HCT116 (cell line): ENCODE results near the gene PRR15L. TPM values are rescaled to one million over a fixed set of nuclear protein-coding genes. Genes with fewer than 3 reads are reported as not detected.

Experiments used
- ATAC-seq: fragments of 200-7000 bp; cut with Tn5 transposase; 2 replicates; pipeline ENCODE4 v1.9.1; 2020; ENCODE audit warnings: mild to moderate bottlenecking, moderate library complexity
- BruUV-seq: library from RNA; stranded (reverse); fragments of 400-500 nt; replicated peaks from 2 replicates; lab custom pipeline; 2021; lab: Mats Ljungman, UMichigan
- CTCF ChIA-PET: fragments of 300-600 bp; sonication (Branson Sonifier 250); formaldehyde crosslinking; loops from one replicate; lab custom pipeline; 2021; ENCODE audit warnings: antibody characterized with exemption; lab: Charles Lee
- POLR2A ChIA-PET: fragments of 300-600, 350-600 bp; sonication (Branson Sonifier 250); formaldehyde crosslinking; loops from one replicate; lab custom pipeline; 2021; ENCODE audit warnings: antibody characterized with exemption; lab: Charles Lee
- RAD21 ChIA-PET, 2 experiments: fragments of 300-600 bp; sonication (Branson Sonifier 250); formaldehyde crosslinking; loops; one replicate each; lab custom pipeline; 2023; ENCODE audit warnings: low total read pairs in 2 of 2; ENCODE audit not compliant: uncharacterized antibody in 2 of 2, unreplicated experiment in 2 of 2, low non-redundant PET in 1 of 2; lab: Charles Lee
- DNase-seq: peaks from one replicate; pipeline ENCODE4 v3.0.0-alpha.2; 2010; ENCODE audit warnings: low read depth, low spot score
- H2AFZ ChIP-seq: fragments of 200-600 bp; shearing (Covaris generic), sonication (generic); 2 replicates; pipeline ENCODE4 v1.6.1; 2017; ENCODE audit warnings: low read depth, mixed run types, mixed read lengths, antibody characterized with exemption, low read length; ENCODE audit not compliant: poor library complexity, severe bottlenecking
- H3K27ac ChIP-seq: 2 replicates; pipeline ENCODE4 v1.5.1; 2012; ENCODE audit warnings: low read depth, low read length
- H3K27me3 ChIP-seq: fragments of 200-600 bp; sonication (generic); 2 replicates; pipeline ENCODE4 v1.6.1; 2016; ENCODE audit warnings: mixed run types, low read length, mixed read lengths; ENCODE audit not compliant: insufficient read depth
- H3K36me3 ChIP-seq, 2 experiments: fragments of 200-500 bp in 1 of 2; fragments of 200-600 bp in 1 of 2; sonication (Bioruptor generic) in 1 of 2; sonication (generic) in 1 of 2; 2 replicates each; pipeline versions ENCODE4 v1.5.1 to v1.6.1; 2014 to 2016; ENCODE audit warnings: low read length in 2 of 2, inconsistent platforms in 1 of 2, mixed read lengths in 1 of 2, mixed run types in 1 of 2; ENCODE audit not compliant: insufficient read depth in 2 of 2, control insufficient read depth in 1 of 2
- H3K4me1 ChIP-seq, 2 experiments: fragments of 200-600 bp in 1 of 2; sonication (generic) in 1 of 2; 2 replicates each; pipeline versions ENCODE4 v1.5.1 to v1.6.1; 2012 to 2017; ENCODE audit warnings: low read length in 2 of 2, inconsistent platforms in 1 of 2, mild to moderate bottlenecking in 1 of 2, mixed read lengths in 1 of 2, mixed run types in 1 of 2, moderate library complexity in 1 of 2; ENCODE audit not compliant: insufficient read depth in 2 of 2, control insufficient read depth in 1 of 2
- H3K4me2 ChIP-seq: fragments of 200-600 bp; sonication (generic); 2 replicates; pipeline ENCODE4 v1.6.1; 2017; ENCODE audit warnings: mixed run types, low read length, mixed read lengths
- H3K4me3 ChIP-seq, 2 experiments: fragments of 200-600 bp in 1 of 2; sonication (generic) in 1 of 2; replicated peaks in 1 of 2; 2 replicates each; pipeline ENCODE4 v1.5.1; 2011 to 2016; ENCODE audit warnings: low read length in 2 of 2, control low read depth in 1 of 2, low read depth in 1 of 2, mild to moderate bottlenecking in 1 of 2, mixed read lengths in 1 of 2, mixed run types in 1 of 2
- H3K79me2 ChIP-seq: fragments of 200-600 bp; sonication (generic); 2 replicates; pipeline ENCODE4 v1.6.1; 2017; ENCODE audit warnings: mild to moderate bottlenecking, mixed run types, low read length, moderate library complexity, mixed read lengths; ENCODE audit not compliant: insufficient read depth
- H3K9ac ChIP-seq: fragments of 200-600 bp; sonication (generic); 2 replicates; pipeline ENCODE4 v1.6.1; 2016; ENCODE audit warnings: low read length, mixed read lengths
- H3K9me2 ChIP-seq: fragments of 200-600 bp; sonication (generic), shearing (Covaris generic); 2 replicates; pipeline ENCODE4 v1.6.1; 2017; ENCODE audit warnings: mixed run types, mild to moderate bottlenecking, moderate library complexity; ENCODE audit not compliant: insufficient read depth
- H3K9me3 ChIP-seq, 2 experiments: fragments of 200-500 bp in 1 of 2; fragments of 200-600 bp in 1 of 2; sonication (Bioruptor generic) in 1 of 2; sonication (generic) in 1 of 2; 2 replicates each; pipeline ENCODE4 v1.6.1; 2014 to 2017; ENCODE audit warnings: low read length in 2 of 2, mixed read lengths in 2 of 2, inconsistent platforms in 1 of 2, low read depth in 1 of 2, mild to moderate bottlenecking in 1 of 2, mixed run types in 1 of 2, moderate library complexity in 1 of 2; ENCODE audit not compliant: control insufficient read depth in 1 of 2, insufficient read depth in 1 of 2
- H4K20me1 ChIP-seq: fragments of 200-600 bp; sonication (generic), shearing (Covaris generic); 2 replicates; pipeline ENCODE4 v1.6.1; 2017; ENCODE audit warnings: mixed run types, mild to moderate bottlenecking, moderate library complexity; ENCODE audit not compliant: insufficient read depth
- EZH2 ChIP-seq: fragments of 200-600 bp; sonication (generic); IDR thresholded peaks from 2 replicates; pipeline ENCODE4 v1.6.1; 2017; ENCODE audit warnings: antibody characterized with exemption, mixed run types
- EZH2phosphoT487 ChIP-seq: fragments of 200-600 bp; IDR thresholded peaks from 2 replicates; pipeline ENCODE4 v1.6.1; 2018; ENCODE audit warnings: antibody characterized with exemption, borderline replicate concordance
- RAD21 ChIP-seq: IDR thresholded peaks from 2 replicates; pipeline ENCODE4 v1.6.1; 2012; ENCODE audit warnings: low read depth, mild to moderate bottlenecking
- TCF7L2 ChIP-seq: IDR thresholded peaks from 2 replicates; pipeline ENCODE4 v1.7.0; 2011; ENCODE audit warnings: borderline replicate concordance, inconsistent platforms; ENCODE audit not compliant: insufficient read depth, insufficient read length; ENCODE audit errors: extremely low read depth
- YY1 ChIP-seq: IDR thresholded peaks from 2 replicates; pipeline ENCODE4 v1.6.1; 2011; ENCODE audit warnings: low read length, low read depth, moderate library complexity, mild to moderate bottlenecking; ENCODE audit not compliant: insufficient replicate concordance; ENCODE audit errors: extremely low read depth
- ZNF274 ChIP-seq: fragments of 200-500 bp; sonication (Bioruptor generic); IDR thresholded peaks from 2 replicates; pipeline ENCODE4 v1.6.1; 2014; ENCODE audit warnings: mild to moderate bottlenecking, low read depth, low read length, inconsistent platforms
- intact Hi-C: fragments of 100-400 bp; cut with micrococcal nuclease; formaldehyde crosslinking; loops from 2 replicates; pipeline ENCODE4 v1.10.0; 2022
- total RNA-seq: library from RNA; stranded (reverse); gene quantifications from one replicate; pipeline ENCODE4 v1.2.1, GENCODE V29; 2021; ENCODE audit not compliant: unreplicated experiment
- TF ChIP-seq, protein P1 (sequence below): IDR thresholded peaks from 2 replicates; pipeline ENCODE4 v1.6.1; 2012
- TF ChIP-seq, protein P2 (sequence below), 3 experiments: fragments of 200-600 bp in 1 of 3; sonication (generic) in 1 of 3; IDR thresholded peaks in 2 of 3; conservative IDR thresholded peaks in 1 of 3; 2 replicates each; pipeline ENCODE4 v1.5.1; 2012 to 2017; ENCODE audit warnings: low read depth in 2 of 3, low read length in 2 of 3, antibody characterized with exemption in 1 of 3, borderline replicate concordance in 1 of 3, control low read depth in 1 of 3, mild to moderate bottlenecking in 1 of 3, mixed read lengths in 1 of 3, mixed run types in 1 of 3, moderate library complexity in 1 of 3; ENCODE audit not compliant: insufficient read depth in 1 of 3

Gene PRR15L
- total RNA-seq, 1 experiment from 2014 or later = 0.34 TPM

DNA sequence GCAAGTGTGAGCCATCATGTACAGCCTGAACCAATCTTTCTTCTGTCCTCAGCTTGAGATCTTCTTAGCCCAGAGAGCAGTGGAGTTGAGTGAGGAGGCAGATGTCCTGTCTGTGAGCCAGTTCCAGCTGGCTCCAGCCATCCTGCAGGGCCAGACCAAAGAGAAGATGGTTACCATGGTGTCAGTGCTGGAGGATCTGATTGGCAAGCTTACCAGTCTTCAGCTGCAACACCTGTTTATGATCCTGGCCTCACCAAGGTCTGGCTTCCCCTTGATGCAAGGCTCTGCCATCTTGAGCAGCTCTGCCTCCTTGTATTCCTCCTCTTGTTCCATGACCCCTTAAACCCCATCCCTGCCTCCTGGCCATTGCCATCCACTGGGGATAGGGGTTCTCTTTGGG is 22.9 kb upstream of the PRR15L start (continued):
- TF ChIP-seq, protein P1, sequence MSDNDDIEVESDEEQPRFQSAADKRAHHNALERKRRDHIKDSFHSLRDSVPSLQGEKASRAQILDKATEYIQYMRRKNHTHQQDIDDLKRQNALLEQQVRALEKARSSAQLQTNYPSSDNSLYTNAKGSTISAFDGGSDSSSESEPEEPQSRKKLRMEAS = no peak
- TF ChIP-seq EZH2phosphoT487 (no peak), YY1 (no peak), ZNF274 (no peak), TCF7L2 (no peak)
- TF ChIP-seq, all 23 proteins: peak for 0

DNA sequence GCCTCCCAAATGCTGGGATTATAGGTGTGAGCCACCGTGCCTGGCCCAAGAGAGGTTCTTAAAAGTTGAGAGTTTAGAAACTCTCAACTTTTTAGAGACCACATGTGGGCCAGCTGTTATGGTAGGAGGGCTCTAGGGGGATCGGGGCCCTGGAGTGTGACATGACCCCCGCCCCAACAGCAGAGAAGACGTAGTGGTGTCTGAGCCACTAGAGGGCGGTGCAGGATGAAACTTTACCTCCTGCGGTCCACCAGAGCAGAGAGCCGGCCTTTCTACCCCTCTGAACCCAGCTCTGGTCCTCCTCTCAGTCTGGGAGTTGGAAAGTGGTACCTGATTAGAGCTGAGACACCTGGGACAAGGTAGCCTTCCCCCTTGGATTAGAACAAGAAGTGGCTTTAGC is 20.6 kb upstream of the PRR15L start:
- POLR2A ChIA-PET = no interaction called here
- no TSS peak for BruUV-seq
- H3K9me3 ChIP-seq = no peaks in the 10 kb centered on the region
- no peak overlapping the region for H3K4me3 ChIP-seq
- no peaks in the 10 kb centered on the region for H3K9me2 ChIP-seq
- TF ChIP-seq EZH2 (no peak), RAD21 (peak; percentile 74)
- TF ChIP-seq, protein P2, sequence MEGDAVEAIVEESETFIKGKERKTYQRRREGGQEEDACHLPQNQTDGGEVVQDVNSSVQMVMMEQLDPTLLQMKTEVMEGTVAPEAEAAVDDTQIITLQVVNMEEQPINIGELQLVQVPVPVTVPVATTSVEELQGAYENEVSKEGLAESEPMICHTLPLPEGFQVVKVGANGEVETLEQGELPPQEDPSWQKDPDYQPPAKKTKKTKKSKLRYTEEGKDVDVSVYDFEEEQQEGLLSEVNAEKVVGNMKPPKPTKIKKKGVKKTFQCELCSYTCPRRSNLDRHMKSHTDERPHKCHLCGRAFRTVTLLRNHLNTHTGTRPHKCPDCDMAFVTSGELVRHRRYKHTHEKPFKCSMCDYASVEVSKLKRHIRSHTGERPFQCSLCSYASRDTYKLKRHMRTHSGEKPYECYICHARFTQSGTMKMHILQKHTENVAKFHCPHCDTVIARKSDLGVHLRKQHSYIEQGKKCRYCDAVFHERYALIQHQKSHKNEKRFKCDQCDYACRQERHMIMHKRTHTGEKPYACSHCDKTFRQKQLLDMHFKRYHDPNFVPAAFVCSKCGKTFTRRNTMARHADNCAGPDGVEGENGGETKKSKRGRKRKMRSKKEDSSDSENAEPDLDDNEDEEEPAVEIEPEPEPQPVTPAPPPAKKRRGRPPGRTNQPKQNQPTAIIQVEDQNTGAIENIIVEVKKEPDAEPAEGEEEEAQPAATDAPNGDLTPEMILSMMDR (IDR thresholded peaks at IDR 0.05 in 2 of 3, conservative IDR thresholded peaks at IDR 0.05 in 1 of 3; ENCODE audit: borderline replicate concordance in 1 of 3, insufficient read depth in 1 of 3, low read depth in 2 of 3, low read length in 2 of 3) = peak; percentile 73 to 88 (median 84)
- DNase-seq (no peak), ATAC-seq (peak; percentile 88)
- peaks cover 61 to 72% of the 10 kb centered on the region in 2 experiments for H3K36me3 ChIP-seq
- H3K27me3 ChIP-seq = no peaks in the 10 kb centered on the region
- H2AFZ ChIP-seq = no peak overlapping the region
- H3K27ac ChIP-seq = no peak overlapping the region
- H3K4me2 ChIP-seq = no peak overlapping the region
- H3K4me1 ChIP-seq = no peaks in the 10 kb centered on the region
- intact Hi-C loops = loop anchor here (1.0 kb wide), 1 partner anchor 40 kb away; no protein-coding TSS in a partner anchor
- CTCF ChIA-PET = interaction anchor here (0.8 to 5.5 kb wide), 8 partner anchors 8 to 137 kb away, joined by 3 to 46 read pairs (median 4); partner anchors contain the start of genes CDK5RAP3 and SCRN2
- no peak overlapping the region for H3K9ac ChIP-seq
- H3K79me2 ChIP-seq = no peaks in the 10 kb centered on the region
- H4K20me1 ChIP-seq = no peaks in the 10 kb centered on the region
- RAD21 ChIA-PET = interaction anchor here in 1 of 2 experiments (0.7 to 1.4 kb wide), 3 partner anchors 37 to 102 kb away, joined by 4 read pairs; no protein-coding TSS in a partner anchor
